T-helper 1 cell treated with Interleukin-12 subunit alpha and Interleukin-12 subunit beta and Interleukin-4 antibody, amounts not matched to agents 30 μg/mL and 1 μg/mL, for 36 hours (primary cell): Measurements from ENCODE around the gene PDE10A.

Experiments
- H3K27ac Mint-ChIP-seq: one replicate; pipeline ENCODE4 v1.8.0; 2021; ENCODE audit warnings: mild to moderate bottlenecking, mixed read lengths
- H3K27me3 Mint-ChIP-seq: one replicate; pipeline ENCODE4 v1.8.0; 2021; ENCODE audit warnings: low read depth, mixed read lengths
- H3K36me3 Mint-ChIP-seq: one replicate; pipeline ENCODE4 v1.8.0; 2021; ENCODE audit warnings: low read depth, mixed read lengths
- H3K4me1 Mint-ChIP-seq: one replicate; pipeline ENCODE4 v1.8.0; 2021; ENCODE audit warnings: low read depth, mixed read lengths
- H3K4me3 Mint-ChIP-seq: one replicate; pipeline ENCODE4 v1.8.0; 2021; ENCODE audit warnings: mild to moderate bottlenecking, moderate library complexity, mixed read lengths
- H3K9me3 Mint-ChIP-seq: one replicate; pipeline ENCODE4 v1.8.0; 2021; ENCODE audit warnings: mixed read lengths

Gene PDE10A

DNA sequence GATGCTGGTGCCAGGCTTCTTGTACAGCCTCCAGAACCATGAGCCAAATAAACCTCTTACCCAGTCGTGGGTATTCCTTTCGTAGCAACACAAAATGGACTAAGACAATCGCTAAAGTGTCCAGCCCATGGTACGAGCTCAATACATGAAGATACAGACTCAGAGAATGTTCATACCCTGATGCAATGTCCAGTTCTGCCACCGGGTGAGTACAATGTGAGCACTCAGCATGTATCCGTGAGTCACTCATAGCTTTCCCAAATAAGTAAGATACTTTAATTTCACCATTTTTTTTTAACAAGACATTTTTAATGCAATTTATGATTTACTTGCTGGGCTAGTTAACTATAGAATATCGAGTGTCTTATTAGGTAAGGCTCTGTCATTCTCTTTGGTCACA lies 26.7 kb upstream of the PDE10A start:
- no peaks in the 10 kb centered on the region for H3K4me1 Mint-ChIP-seq
- no peaks in the 10 kb centered on the region for H3K27me3 Mint-ChIP-seq
- no peak overlapping the region for H3K4me3 Mint-ChIP-seq
- H3K9me3 Mint-ChIP-seq: no peaks in the 10 kb centered on the region
- no peaks in the 10 kb centered on the region for H3K36me3 Mint-ChIP-seq
- no peak overlapping the region for H3K27ac Mint-ChIP-seq

DNA sequence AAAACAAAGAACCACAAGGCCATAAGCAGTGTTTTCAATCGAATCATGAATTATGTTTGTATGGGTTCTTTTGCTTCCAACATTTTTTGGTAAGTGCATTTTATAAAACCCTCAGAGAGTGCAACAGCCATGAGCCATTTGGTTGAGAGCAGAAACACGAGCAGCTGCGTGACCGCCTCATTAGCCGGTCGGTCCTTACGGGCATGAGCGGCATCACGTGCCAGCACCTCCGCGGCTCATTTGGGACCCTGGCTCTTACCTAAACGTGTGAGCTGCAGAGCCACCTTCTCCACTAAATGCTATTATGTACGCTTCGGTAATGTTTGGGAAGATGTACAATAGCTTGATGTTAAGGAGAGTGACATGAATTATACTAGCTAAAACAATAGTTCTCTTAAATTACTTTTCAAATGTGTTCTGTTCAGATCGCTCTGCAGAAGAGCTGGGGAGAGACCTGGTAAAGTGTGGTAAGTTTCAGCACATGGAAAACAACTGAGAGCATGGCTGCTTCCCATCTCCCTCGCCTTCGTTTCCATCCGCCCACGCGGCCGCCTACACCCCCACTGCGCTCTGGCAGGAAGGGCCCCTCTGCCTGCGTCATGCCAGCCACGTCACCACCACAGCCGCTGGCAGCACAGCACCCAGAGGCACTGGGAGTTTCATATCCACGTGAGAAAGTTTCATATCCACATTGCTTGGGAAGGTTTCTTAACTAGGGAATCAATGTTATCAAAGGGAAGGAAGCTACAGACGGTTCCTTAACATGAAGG lies 23.7 kb upstream of the PDE10A start:
- no peaks in the 10 kb centered on the region for H3K4me1 Mint-ChIP-seq
- no peaks in the 10 kb centered on the region for H3K27me3 Mint-ChIP-seq
- H3K36me3 Mint-ChIP-seq: no peaks in the 10 kb centered on the region
- no peak overlapping the region for H3K4me3 Mint-ChIP-seq
- H3K9me3 Mint-ChIP-seq: no peaks in the 10 kb centered on the region
- H3K27ac Mint-ChIP-seq: no peak overlapping the region

DNA sequence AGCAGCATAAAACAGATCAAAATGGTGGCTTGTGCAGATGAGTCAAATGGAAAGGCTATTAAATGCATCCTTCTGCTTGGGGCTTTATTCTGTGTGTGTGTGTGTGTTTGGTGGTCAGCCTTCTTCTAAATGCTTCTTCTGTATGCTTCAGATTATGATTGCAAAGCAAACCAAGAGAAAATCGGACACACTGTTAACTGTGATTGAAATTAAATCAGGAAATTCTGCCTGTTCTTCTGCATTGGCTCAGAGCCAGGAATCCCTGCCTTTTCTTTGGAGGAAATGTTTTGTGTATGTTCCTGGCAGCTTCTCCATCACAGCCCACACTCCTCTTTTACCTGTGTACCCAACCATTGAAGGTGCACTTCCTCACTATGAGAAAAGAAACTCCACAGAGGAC lies 22.3 kb upstream of the PDE10A start:
- no peaks in the 10 kb centered on the region for H3K4me1 Mint-ChIP-seq
- no peak overlapping the region for H3K4me3 Mint-ChIP-seq
- no peak overlapping the region for H3K27ac Mint-ChIP-seq
- H3K36me3 Mint-ChIP-seq: no peaks in the 10 kb centered on the region
- no peaks in the 10 kb centered on the region for H3K9me3 Mint-ChIP-seq
- H3K27me3 Mint-ChIP-seq: no peaks in the 10 kb centered on the region

DNA sequence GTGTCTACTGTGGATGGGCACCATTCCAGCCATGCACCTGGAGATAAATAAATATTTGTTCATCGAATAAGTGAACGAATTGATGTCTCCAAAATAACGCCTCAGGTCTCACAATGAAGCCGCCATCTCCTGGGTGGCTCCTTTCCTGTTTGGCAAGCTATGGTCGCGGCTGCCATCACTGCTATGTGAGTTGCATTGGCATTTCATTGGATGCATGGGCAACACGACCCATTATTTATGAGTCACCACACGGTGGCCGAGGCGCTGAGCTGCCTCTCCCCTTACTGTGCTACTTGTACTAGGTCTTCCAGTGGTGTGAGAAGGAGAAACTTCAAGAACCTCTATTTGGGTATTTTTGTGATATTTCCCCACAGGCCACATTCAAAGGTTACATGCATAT lies 21.3 kb upstream of the PDE10A start:
- no peaks in the 10 kb centered on the region for H3K4me1 Mint-ChIP-seq
- no peaks in the 10 kb centered on the region for H3K36me3 Mint-ChIP-seq
- no peak overlapping the region for H3K27ac Mint-ChIP-seq
- no peaks in the 10 kb centered on the region for H3K27me3 Mint-ChIP-seq
- H3K4me3 Mint-ChIP-seq: no peak overlapping the region
- no peaks in the 10 kb centered on the region for H3K9me3 Mint-ChIP-seq

DNA sequence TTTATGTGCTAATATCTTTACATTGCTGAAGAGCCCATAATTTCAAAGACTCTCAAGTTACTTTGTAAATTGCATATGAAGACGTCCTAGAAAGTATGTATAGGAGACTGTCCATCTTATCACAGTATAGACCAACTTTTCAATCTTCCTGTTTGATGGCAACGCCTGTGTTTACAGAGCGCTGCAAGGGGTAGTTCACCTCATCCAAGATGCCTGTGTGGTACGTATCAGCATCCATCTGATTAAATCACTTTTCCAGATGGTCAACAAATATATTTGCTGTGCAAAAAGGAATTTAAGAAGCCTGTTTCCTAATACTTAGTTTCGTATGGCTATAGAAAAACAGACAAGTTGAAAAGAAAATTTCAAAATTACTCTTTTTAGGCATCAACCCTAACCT lies 17.9 kb upstream of the PDE10A start:
- no peaks in the 10 kb centered on the region for H3K4me1 Mint-ChIP-seq
- H3K9me3 Mint-ChIP-seq: no peaks in the 10 kb centered on the region
- no peaks in the 10 kb centered on the region for H3K27me3 Mint-ChIP-seq

DNA sequence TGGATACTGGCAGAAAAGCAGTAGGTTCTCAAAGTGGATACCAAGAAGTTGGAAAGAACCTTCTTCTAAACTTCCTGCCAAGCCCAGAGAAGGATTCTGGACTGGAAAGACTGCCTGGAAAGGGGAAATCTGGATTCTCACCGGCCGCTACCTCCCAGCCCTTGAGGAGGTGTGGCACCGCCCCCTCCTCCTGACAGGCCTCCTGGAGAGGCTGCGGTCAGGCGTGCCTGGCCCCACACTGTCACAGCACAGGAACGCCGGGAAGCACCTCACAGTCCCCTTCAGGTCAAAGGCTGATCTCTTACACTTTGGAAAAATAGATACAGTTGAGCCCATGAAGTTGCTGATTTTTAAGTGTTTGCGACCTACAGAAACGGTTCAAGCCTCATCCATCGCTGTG lies 16.3 kb upstream of the PDE10A start:
- no peaks in the 10 kb centered on the region for H3K4me1 Mint-ChIP-seq
- no peak overlapping the region for H3K27ac Mint-ChIP-seq
- H3K9me3 Mint-ChIP-seq: no peaks in the 10 kb centered on the region
- H3K27me3 Mint-ChIP-seq: no peaks in the 10 kb centered on the region
- no peak overlapping the region for H3K4me3 Mint-ChIP-seq
- no peaks in the 10 kb centered on the region for H3K36me3 Mint-ChIP-seq

More for the DNA sequence above, 17.9 kb upstream of the PDE10A start:
- no peak overlapping the region for H3K4me3 Mint-ChIP-seq
- H3K27ac Mint-ChIP-seq: no peak overlapping the region
- no peaks in the 10 kb centered on the region for H3K36me3 Mint-ChIP-seq

DNA sequence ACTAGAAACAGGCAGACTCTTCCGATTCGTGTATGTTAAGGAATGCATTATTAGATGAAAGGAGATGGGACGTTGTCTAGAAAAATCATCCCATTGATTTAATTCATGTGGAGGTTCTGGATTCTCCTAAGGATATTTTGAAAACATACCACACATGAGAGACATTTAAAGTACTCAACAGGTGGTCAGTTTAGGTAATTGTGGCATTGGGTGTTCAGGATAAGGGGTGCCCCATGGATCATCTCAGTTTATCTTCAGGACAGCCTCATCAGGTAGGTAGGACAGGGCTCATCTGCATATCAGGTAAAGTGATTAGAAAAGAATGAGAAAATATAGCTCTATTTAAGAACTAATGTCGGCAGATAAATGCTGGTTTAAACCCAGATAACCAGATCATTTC lies 15.9 kb upstream of the PDE10A start:
- H3K9me3 Mint-ChIP-seq: no peaks in the 10 kb centered on the region

DNA sequence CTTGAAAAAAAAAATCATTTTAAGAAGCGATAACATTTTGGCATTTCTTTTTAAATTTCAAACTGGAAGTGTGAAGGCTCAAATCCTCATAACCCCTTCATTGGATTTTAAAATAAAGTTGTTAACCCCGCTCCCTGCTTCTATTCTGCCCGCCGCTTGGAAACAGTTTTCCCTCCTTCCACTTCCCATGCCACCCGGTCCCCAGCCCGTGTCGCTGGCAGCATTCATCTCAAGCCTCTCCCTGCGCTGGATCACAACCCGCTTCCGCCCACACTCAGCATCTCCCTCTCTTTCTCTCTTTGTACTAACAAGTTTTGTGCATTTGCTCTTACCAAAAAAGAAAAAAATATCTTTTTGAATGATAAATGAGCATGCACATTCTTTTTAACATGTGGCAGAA lies 15.4 kb upstream of the PDE10A start:
- Mint-ChIP-seq H3K27ac (no peak overlapping the region), H3K4me3 (no peak overlapping the region), H3K4me1 (no peaks in the 10 kb centered on the region), H3K27me3 (no peaks in the 10 kb centered on the region), H3K9me3 (no peaks in the 10 kb centered on the region), H3K36me3 (no peaks in the 10 kb centered on the region)

More for the DNA sequence above, 15.9 kb upstream of the PDE10A start:
- Mint-ChIP-seq H3K4me1 (no peaks in the 10 kb centered on the region), H3K36me3 (no peaks in the 10 kb centered on the region), H3K27ac (no peak overlapping the region), H3K4me3 (no peak overlapping the region), H3K27me3 (no peaks in the 10 kb centered on the region)

DNA sequence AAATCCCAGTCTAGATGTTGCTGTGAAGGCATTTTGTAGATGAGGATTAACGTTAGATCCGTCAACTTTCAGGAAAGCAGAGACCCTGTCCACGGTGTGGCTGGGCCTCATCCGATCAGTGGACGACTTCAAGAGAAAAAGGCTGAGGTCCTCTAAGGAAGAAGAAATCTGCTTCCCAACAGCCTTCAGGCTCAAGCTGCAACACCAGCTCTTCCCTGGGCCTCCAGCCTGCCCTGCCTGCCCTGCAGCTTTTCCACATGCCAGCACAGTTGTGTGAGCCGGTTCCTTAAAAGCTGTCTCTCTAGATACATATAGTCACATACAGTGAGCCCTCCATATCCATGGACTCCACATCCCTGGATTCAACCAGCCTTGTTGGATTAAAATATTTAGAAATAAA lies 14.1 kb upstream of the PDE10A start:
- Mint-ChIP-seq H3K27ac (no peak overlapping the region), H3K4me3 (no peak overlapping the region), H3K9me3 (no peaks in the 10 kb centered on the region), H3K27me3 (no peaks in the 10 kb centered on the region), H3K4me1 (no peaks in the 10 kb centered on the region), H3K36me3 (no peaks in the 10 kb centered on the region)

DNA sequence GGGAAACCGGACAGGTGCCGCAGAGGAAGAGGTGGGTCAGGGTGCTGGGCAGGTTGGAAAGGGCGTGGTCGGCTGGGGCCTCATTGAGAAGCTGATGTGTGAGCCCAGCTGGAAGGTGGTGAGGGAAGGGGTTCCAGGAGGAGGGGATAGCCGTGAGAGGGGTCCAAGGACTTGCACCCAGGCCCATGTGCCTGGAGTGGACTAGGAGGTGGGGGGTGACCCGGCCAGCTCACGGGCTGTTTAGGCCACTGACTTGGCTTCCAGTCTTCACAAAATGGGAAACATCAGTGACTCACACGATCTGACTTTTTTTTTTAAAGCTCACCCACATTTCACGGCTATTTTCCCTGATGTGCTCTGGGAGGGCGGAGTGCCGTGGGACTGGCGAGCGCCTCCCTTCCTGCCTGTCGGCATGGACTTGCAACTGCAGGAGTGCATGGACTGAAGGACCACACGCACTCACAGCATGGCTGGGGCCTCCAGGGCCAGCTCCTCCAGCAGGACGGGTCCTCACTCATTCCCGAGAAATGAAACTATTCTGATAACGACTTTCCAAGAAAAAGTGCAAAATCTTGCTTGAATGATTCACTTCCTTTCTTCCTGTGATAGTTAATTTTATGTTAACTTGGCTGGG lies 13.5 kb upstream of the PDE10A start:
- H3K9me3 Mint-ChIP-seq: no peaks in the 10 kb centered on the region
- H3K4me1 Mint-ChIP-seq: no peaks in the 10 kb centered on the region
- no peaks in the 10 kb centered on the region for H3K27me3 Mint-ChIP-seq
- no peak overlapping the region for H3K27ac Mint-ChIP-seq
- H3K36me3 Mint-ChIP-seq: no peaks in the 10 kb centered on the region
- no peak overlapping the region for H3K4me3 Mint-ChIP-seq

DNA sequence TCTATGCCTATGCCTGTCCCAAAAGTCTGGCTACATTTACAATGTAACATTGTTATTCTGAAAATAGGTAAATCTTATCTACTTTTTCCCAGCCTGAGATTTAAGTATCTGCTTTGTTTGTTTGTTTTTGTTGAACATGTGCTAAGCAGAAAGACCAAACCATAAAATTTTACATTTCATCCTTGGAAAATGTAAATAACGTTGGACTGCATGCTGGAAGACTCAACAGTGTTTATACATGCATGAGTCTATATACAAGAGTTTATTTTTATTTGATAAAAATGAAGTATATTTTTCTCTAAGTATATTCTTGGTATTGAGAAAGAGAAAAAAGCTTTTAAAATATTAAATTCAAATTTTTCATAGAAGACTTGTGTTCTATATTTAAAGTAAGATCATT lies 12.1 kb upstream of the PDE10A start:
- no peaks in the 10 kb centered on the region for H3K4me1 Mint-ChIP-seq
- no peak overlapping the region for H3K27ac Mint-ChIP-seq
- no peaks in the 10 kb centered on the region for H3K27me3 Mint-ChIP-seq

DNA sequence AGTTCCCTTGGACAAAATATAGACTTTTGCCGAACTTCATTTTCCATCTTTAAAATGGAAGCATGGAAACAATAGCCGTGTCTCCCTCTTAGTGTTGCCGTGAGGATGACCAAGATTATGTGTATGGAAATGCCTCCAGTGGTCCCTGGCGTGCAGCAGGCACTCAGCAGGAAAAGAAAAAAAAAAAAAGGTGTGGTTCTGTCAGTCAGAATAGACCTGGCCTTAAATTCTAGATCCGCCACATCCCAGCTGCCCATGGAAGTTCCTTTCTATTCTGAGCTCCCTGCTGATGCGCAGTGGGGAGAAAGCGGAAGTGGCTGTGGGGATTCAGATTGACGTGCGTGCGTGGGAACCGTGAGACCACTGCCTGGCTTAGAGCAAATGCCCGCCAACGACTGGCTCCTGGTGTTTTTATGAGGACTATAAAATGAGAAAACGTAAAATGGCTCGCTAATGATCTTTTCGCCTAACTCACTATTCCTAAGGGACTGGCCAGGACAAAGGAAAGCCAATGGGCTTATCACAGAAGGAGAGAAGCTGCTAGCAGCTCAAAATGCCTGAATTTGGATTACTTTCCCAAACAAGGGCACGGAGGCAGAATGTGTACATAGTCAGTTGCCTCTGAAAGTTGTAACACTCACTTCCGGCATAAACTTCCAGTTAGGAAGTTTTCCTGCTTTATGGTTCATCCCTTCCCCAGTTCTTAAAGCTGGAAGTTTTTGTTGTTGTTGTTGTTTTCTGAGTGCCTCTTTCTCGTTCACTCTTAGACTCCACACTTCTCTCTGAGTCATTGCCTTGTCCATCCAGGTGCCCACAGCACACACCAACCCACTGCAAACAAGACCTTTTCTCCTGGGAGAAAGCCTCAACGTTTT lies 11.4 kb upstream of the PDE10A start:
- Mint-ChIP-seq H3K27ac (no peak overlapping the region), H3K9me3 (no peaks in the 10 kb centered on the region), H3K4me3 (no peak overlapping the region), H3K36me3 (no peaks in the 10 kb centered on the region), H3K4me1 (no peaks in the 10 kb centered on the region), H3K27me3 (no peaks in the 10 kb centered on the region)

More for the DNA sequence above, 12.1 kb upstream of the PDE10A start:
- Mint-ChIP-seq H3K4me3 (no peak overlapping the region), H3K9me3 (no peaks in the 10 kb centered on the region), H3K36me3 (no peaks in the 10 kb centered on the region)

DNA sequence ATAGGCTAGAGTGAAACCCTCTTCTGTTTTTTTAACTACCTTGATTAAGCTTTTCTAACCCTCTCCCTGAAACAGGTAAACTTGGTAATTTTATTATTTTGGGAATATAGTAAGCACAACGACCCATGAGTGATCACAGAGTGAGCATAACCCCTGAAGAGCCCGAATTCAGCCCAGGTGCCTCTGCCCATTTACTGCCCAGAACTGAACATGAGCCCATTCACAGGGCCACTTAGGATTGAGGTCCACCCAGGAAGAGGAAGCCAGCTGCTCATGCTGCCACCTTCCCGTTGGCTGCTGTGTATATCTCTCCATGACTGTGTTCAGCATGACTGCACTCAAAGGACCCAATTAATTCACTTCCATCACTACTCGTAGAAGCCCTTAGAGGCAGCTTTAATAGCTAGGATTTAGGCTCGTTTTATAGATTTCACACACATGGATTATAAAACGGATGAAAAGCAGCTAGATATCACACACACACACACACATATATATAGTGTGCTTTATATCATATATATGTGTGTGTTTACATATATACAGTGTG lies 8.3 kb upstream of the PDE10A start:
- peaks cover 11% of the 10 kb centered on the region for H3K27me3 Mint-ChIP-seq
- H3K9me3 Mint-ChIP-seq: no peaks in the 10 kb centered on the region
- no peak overlapping the region for H3K27ac Mint-ChIP-seq
- H3K4me1 Mint-ChIP-seq: no peaks in the 10 kb centered on the region
- no peaks in the 10 kb centered on the region for H3K36me3 Mint-ChIP-seq
- no peak overlapping the region for H3K4me3 Mint-ChIP-seq

DNA sequence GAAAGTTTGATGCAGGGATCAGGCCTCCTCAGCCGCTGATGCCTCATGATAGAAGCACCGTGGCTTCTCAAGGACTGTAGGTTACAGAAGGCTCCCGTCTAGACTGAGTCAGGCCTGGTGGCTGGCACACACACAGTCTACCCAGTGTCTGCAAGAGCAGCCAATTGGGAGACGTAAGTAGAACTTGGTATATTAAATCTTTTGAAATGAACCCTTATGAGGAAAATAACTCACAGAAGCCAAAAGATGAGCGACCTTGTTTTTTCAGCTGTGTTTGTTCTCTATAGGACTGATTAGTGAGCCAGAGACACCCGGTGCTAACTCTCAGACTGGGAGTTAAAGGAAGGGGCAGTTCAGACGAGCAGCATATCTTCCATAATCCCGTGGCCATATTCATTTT lies 5.9 kb upstream of the PDE10A start:
- Mint-ChIP-seq H3K27ac (no peak overlapping the region), H3K27me3 (peaks cover 29% of the 10 kb centered on the region), H3K4me1 (no peaks in the 10 kb centered on the region), H3K36me3 (peaks cover 2% of the 10 kb centered on the region), H3K4me3 (no peak overlapping the region), H3K9me3 (no peaks in the 10 kb centered on the region)

DNA sequence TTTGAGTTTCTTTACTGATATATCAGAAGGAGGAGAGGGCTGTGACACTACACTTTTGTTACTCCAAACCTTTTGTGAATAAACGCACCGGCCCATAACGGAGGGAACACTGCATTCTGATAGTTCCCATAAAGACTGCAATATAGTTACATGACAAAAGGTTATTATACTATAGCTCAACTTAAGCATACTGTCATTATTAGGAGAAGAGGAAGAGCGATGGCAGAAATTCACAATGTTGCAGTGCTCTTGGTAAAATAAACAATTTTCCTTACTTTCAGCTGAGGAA lies 2.3 kb upstream of the PDE10A start:
- H3K27me3 Mint-ChIP-seq: peaks cover 43% of the 10 kb centered on the region
- no peaks in the 10 kb centered on the region for H3K4me1 Mint-ChIP-seq
- H3K27ac Mint-ChIP-seq: no peak overlapping the region
- H3K36me3 Mint-ChIP-seq: peaks cover 2% of the 10 kb centered on the region
- no peaks in the 10 kb centered on the region for H3K9me3 Mint-ChIP-seq
- no peak overlapping the region for H3K4me3 Mint-ChIP-seq
